ENCODE results near the gene ACVR1. TPM values are rescaled to one million over a fixed set of nuclear protein-coding genes. Genes with fewer than 3 reads are reported as not detected.
A peak's percentile ranks its signal among the peaks of the same experiment; 100 is the strongest.

Gene ACVR1
- total and polyA plus RNA-seq, 5 donors: 20.6 to 59.3 (median 48.8) TPM

- Histone ChIP-seq H3K27ac (ENCODE audit: low read length) (no peak overlapping the region), H3K27me3 (ENCODE audit: control insufficient read depth, insufficient read depth) (no peaks in the 10 kb centered on the region), H3K4me3 (ENCODE audit: low read length) (no peak overlapping the region), H3K9me3 (ENCODE audit: control insufficient read depth, low read length) (no peaks in the 10 kb centered on the region), H3K4me1 (ENCODE audit: control insufficient read depth, insufficient read depth, low read length) (peaks cover 10% of the 10 kb centered on the region)
- ATAC-seq (no peak), DNase-seq (no peak)
- 95% methylated on average over 2 of the region's 2 CpGs for WGBS
- intact Hi-C loops (cut with DNase I): loop anchor here in 1 of 4 donors (10.0 kb wide), 1 partner anchor 88 kb away; no protein-coding TSS in a partner anchor
These were observed 3.3 kb downstream of the ACVR1 start for GRCh38 chr2:157872791-157873190.

DNA sequence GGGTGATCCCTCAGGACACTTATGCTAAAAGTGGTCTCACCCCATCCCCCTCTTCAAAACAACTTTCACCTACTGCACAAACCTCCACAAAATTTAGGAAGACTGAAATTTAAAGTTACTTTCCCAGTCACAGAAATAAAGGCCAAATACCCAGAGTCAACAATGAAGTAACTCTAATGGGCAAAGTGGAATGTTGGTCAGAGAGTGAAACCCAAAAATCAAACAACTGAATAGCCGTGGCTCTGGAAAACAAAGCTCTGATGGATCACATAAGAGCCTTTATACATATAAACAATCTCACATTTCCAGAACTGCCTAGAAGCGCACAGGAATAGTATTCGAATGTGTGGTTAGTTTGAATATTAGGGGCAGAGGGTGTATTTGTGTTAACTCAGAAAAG is 4.7 kb downstream of the ACVR1 start:
- Histone ChIP-seq H3K9me3 (ENCODE audit: control insufficient read depth, low read length) (no peaks in the 10 kb centered on the region), H3K4me1 (ENCODE audit: control insufficient read depth, insufficient read depth, low read length) (peaks cover 18% of the 10 kb centered on the region), H3K4me3 (ENCODE audit: low read length) (no peak overlapping the region), H3K27ac (ENCODE audit: low read length) (no peak overlapping the region), H3K27me3 (ENCODE audit: control insufficient read depth, insufficient read depth) (no peaks in the 10 kb centered on the region)
- intact Hi-C loops (cut with DNase I): loop anchor here in 1 of 4 donors (10.0 kb wide), 1 partner anchor 87 kb away; no protein-coding TSS in a partner anchor
- DNase-seq (no peak), ATAC-seq (no peak)
- 86% methylated on average over 3 of the region's 3 CpGs for WGBS

GRCh38 chr2:157868993-157869392 is 7.1 kb downstream of the ACVR1 start:
- Histone ChIP-seq H3K4me1 (ENCODE audit: control insufficient read depth, insufficient read depth, low read length) (peaks cover 15% of the 10 kb centered on the region), H3K27ac (ENCODE audit: low read length) (no peak overlapping the region), H3K27me3 (ENCODE audit: control insufficient read depth, insufficient read depth) (no peaks in the 10 kb centered on the region), H3K4me3 (ENCODE audit: low read length) (no peak overlapping the region), H3K9me3 (ENCODE audit: control insufficient read depth, low read length) (no peaks in the 10 kb centered on the region)
- ATAC-seq (no peak), DNase-seq (no peak)
- WGBS: 52% methylated on average over 2 of the region's 2 CpGs
- intact Hi-C loops (cut with DNase I): no loop called here

- ATAC-seq (no peak), DNase-seq (no peak)
- Histone ChIP-seq H3K4me1 (ENCODE audit: control insufficient read depth, insufficient read depth, low read length) (peaks cover 11% of the 10 kb centered on the region), H3K9me3 (ENCODE audit: control insufficient read depth, low read length) (no peaks in the 10 kb centered on the region), H3K4me3 (ENCODE audit: low read length) (no peak overlapping the region), H3K27me3 (ENCODE audit: control insufficient read depth, insufficient read depth) (no peaks in the 10 kb centered on the region), H3K27ac (ENCODE audit: low read length) (no peak overlapping the region)
- intact Hi-C loops (cut with DNase I): no loop called here
These were observed 8.4 kb downstream of the ACVR1 start for GRCh38 chr2:157867703-157868102.

- ATAC-seq: no peak
- peak overlapping the region; percentile 17 for H3K27ac ChIP-seq (ENCODE audit: low read length)
- no peaks in the 10 kb centered on the region for H3K9me3 ChIP-seq (ENCODE audit: control insufficient read depth, low read length)
- peaks cover 11% of the 10 kb centered on the region for H3K4me1 ChIP-seq (ENCODE audit: control insufficient read depth, insufficient read depth, low read length)
- intact Hi-C loops (cut with DNase I): no loop called here
- no peak overlapping the region for H3K4me3 ChIP-seq (ENCODE audit: low read length)
- H3K27me3 ChIP-seq (ENCODE audit: control insufficient read depth, insufficient read depth): no peaks in the 10 kb centered on the region
- 69% methylated on average over 4 of the region's 4 CpGs for WGBS
- no peak for DNase-seq
These were observed 9.2 kb downstream of the ACVR1 start for GRCh38 chr2:157866666-157867642.

GRCh38 chr2:157866202-157866601 is 9.9 kb downstream of the ACVR1 start:
- H3K4me3 ChIP-seq (ENCODE audit: low read length): no peak overlapping the region
- ATAC-seq (peak; percentile 45 to 90), DNase-seq (no peak)
- WGBS: 56% methylated on average over 3 of the region's 3 CpGs
- H3K4me1 ChIP-seq (ENCODE audit: control insufficient read depth, insufficient read depth, low read length): peaks cover 11% of the 10 kb centered on the region
- intact Hi-C loops (cut with DNase I): no loop called here
- H3K27ac ChIP-seq (ENCODE audit: low read length): no peak overlapping the region
- H3K27me3 ChIP-seq (ENCODE audit: control insufficient read depth, insufficient read depth): no peaks in the 10 kb centered on the region
- H3K9me3 ChIP-seq (ENCODE audit: control insufficient read depth, low read length): no peaks in the 10 kb centered on the region

DNA sequence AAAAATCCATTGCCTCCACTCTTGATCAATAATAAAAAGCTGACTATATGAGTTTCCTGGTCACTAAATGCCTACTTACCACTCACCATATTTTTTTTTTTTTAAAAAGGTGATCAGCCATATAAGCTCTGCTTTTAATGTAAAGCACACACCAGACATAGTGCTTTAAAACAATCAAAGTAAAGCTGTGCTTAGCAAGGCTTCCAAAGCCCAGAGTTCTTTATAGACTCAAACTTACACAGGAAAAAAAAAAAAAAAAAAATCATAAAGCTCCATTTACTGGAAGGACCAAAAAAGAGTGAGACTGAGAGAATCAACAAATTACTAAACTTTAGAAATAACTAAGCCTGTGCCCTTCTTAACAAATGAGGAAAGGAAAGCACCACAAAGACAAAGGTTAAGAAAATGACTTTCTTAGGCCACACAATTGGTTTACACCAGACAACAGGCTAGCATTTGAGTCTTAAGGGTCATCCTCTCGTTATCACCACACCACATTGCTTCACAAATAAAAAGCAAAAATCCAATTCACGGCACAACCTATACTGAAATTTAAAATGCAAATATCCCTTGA is 11.2 kb downstream of the ACVR1 start:
- no peaks in the 10 kb centered on the region for H3K9me3 ChIP-seq (ENCODE audit: control insufficient read depth, low read length)
- intact Hi-C loops (cut with DNase I): no loop called here
- H3K4me1 ChIP-seq (ENCODE audit: control insufficient read depth, insufficient read depth, low read length): peaks cover 11% of the 10 kb centered on the region
- no peaks in the 10 kb centered on the region for H3K27me3 ChIP-seq (ENCODE audit: control insufficient read depth, insufficient read depth)
- WGBS: 94% methylated on average over 2 of the region's 2 CpGs
- no peak for DNase-seq
- no peak overlapping the region for H3K4me3 ChIP-seq (ENCODE audit: low read length)
- no peak for ATAC-seq
- H3K27ac ChIP-seq (ENCODE audit: low read length): no peak overlapping the region

GRCh38 chr2:157858846-157859245 is 17.3 kb downstream of the ACVR1 start:
- 79% methylated on average over 6 of the region's 6 CpGs for WGBS
- peaks cover 2% of the 10 kb centered on the region for H3K4me1 ChIP-seq (ENCODE audit: control insufficient read depth, insufficient read depth, low read length)
- no peak overlapping the region for H3K27ac ChIP-seq (ENCODE audit: low read length)
- ATAC-seq (no peak), DNase-seq (no peak)
- intact Hi-C loops (cut with DNase I): no loop called here
- no peaks in the 10 kb centered on the region for H3K9me3 ChIP-seq (ENCODE audit: control insufficient read depth, low read length)
- H3K4me3 ChIP-seq (ENCODE audit: low read length): no peak overlapping the region
- no peaks in the 10 kb centered on the region for H3K27me3 ChIP-seq (ENCODE audit: control insufficient read depth, insufficient read depth)

GRCh38 chr2:157857881-157858280 is 18.2 kb downstream of the ACVR1 start:
- H3K4me1 ChIP-seq (ENCODE audit: control insufficient read depth, insufficient read depth, low read length): peaks cover 8% of the 10 kb centered on the region
- ATAC-seq (no peak), DNase-seq (no peak)
- H3K4me3 ChIP-seq (ENCODE audit: low read length): no peak overlapping the region
- no peaks in the 10 kb centered on the region for H3K9me3 ChIP-seq (ENCODE audit: control insufficient read depth, low read length)
- no peak overlapping the region for H3K27ac ChIP-seq (ENCODE audit: low read length)
- 81% methylated on average over 4 of the region's 4 CpGs for WGBS
- H3K27me3 ChIP-seq (ENCODE audit: control insufficient read depth, insufficient read depth): no peaks in the 10 kb centered on the region
- intact Hi-C loops (cut with DNase I): no loop called here

DNA sequence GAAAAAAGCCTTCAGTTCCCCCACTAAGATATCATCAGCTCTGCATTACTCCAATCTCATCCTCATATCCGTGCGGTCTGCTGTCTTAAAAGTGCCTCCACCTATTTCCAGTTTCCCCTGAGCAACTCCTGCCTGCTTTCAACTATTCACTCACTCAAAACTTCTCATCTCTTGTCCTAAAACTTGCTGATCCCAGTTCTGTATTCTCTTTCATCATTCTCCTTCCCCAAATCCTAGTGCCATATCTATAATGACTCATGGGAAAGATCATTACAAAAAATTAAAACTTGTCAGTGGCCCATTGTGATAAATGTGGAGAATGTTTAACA is 20.0 kb downstream of the ACVR1 start:
- Histone ChIP-seq H3K4me1 (ENCODE audit: control insufficient read depth, insufficient read depth, low read length) (peaks cover 8% of the 10 kb centered on the region), H3K27me3 (ENCODE audit: control insufficient read depth, insufficient read depth) (no peaks in the 10 kb centered on the region), H3K27ac (ENCODE audit: low read length) (no peak overlapping the region), H3K9me3 (ENCODE audit: control insufficient read depth, low read length) (no peaks in the 10 kb centered on the region), H3K4me3 (ENCODE audit: low read length) (no peak overlapping the region)
- WGBS: 66% methylated on average over 2 of the region's 2 CpGs
- ATAC-seq (no peak), DNase-seq (no peak)
- intact Hi-C loops (cut with DNase I): no loop called here

DNA sequence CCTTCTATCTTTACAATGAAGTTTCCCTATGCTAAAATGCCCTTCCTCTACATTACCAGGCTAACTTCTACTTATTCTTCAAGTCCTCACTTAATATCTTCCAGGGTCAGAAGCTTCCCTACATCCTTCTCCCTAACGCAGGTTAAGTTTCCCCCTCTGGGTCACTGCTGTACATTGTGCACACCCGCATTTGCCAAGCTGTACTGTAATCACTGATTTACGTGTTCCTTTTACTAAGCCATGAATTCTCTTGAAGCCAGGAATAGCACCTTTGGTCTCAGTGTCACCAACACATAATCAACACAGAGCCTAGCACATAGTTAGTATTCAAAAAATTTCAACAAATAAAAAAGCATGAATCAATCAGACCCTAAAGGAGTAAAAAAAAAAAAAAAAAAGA is 22.3 kb downstream of the ACVR1 start:
- intact Hi-C loops (cut with DNase I): no loop called here
- DNase-seq (no peak), ATAC-seq (peak; percentile 22 to 48)
- 65% methylated on average over 3 of the region's 3 CpGs for WGBS
- peaks cover 9% of the 10 kb centered on the region for H3K4me1 ChIP-seq (ENCODE audit: control insufficient read depth, insufficient read depth, low read length)
- H3K27ac ChIP-seq (ENCODE audit: low read length): no peak overlapping the region
- H3K27me3 ChIP-seq (ENCODE audit: control insufficient read depth, insufficient read depth): no peaks in the 10 kb centered on the region
- no peaks in the 10 kb centered on the region for H3K9me3 ChIP-seq (ENCODE audit: control insufficient read depth, low read length)
- no peak overlapping the region for H3K4me3 ChIP-seq (ENCODE audit: low read length)

All from right cardiac atrium (tissue), 5 donors.